NCI-H1092 (cell line): ENCODE measurements around the gene EIF2S2.

Experiments used
- DNase-seq: peaks from one replicate; lab custom pipeline; 2025; lab: John Stamatoyannopoulos, UW

Gene EIF2S2

GRCh38 chr20:34062570-34063482 lies 49.2 kb downstream of the EIF2S2 start:
- DNase-seq: no peak

- no peak for DNase-seq
These were observed 50.3 kb downstream of the EIF2S2 start for GRCh38 chr20:34061695-34062094.

GRCh38 chr20:34060970-34061369 lies 51.1 kb downstream of the EIF2S2 start:
- no peak for DNase-seq

- no peak for DNase-seq
These were observed 53.2 kb downstream of the EIF2S2 start for GRCh38 chr20:34058831-34059230.

GRCh38 chr20:34055290-34055689 lies 56.8 kb downstream of the EIF2S2 start:
- DNase-seq: no peak

GRCh38 chr20:34052414-34052813 lies 59.6 kb downstream of the EIF2S2 start:
- no peak for DNase-seq

GRCh38 chr20:34049897-34050695 lies 61.9 kb downstream of the EIF2S2 start:
- no peak for DNase-seq

- no peak for DNase-seq
These were observed 62.7 kb downstream of the EIF2S2 start for GRCh38 chr20:34049389-34049788.

- peak; percentile 35 for DNase-seq
These were observed 64.1 kb downstream of the EIF2S2 start for GRCh38 chr20:34047917-34048316.

GRCh38 chr20:34047010-34047687 lies 64.9 kb downstream of the EIF2S2 start:
- no peak for DNase-seq

- DNase-seq: no peak
These were observed 65.9 kb downstream of the EIF2S2 start for GRCh38 chr20:34045930-34046725.

GRCh38 chr20:34045294-34045693 lies 66.7 kb downstream of the EIF2S2 start:
- DNase-seq: no peak

- no peak for DNase-seq
These were observed 69.0 kb downstream of the EIF2S2 start for GRCh38 chr20:34043025-34043424.

GRCh38 chr20:34042262-34042661 lies 69.8 kb downstream of the EIF2S2 start:
- peak; percentile 33 for DNase-seq

- DNase-seq: no peak
These were observed 70.8 kb downstream of the EIF2S2 start for GRCh38 chr20:34041226-34041625.

GRCh38 chr20:34040300-34040995 lies 71.6 kb downstream of the EIF2S2 start:
- peak; percentile 8 for DNase-seq
